ENCODE data around the gene ITPK1.

Gene ITPK1

DNA sequence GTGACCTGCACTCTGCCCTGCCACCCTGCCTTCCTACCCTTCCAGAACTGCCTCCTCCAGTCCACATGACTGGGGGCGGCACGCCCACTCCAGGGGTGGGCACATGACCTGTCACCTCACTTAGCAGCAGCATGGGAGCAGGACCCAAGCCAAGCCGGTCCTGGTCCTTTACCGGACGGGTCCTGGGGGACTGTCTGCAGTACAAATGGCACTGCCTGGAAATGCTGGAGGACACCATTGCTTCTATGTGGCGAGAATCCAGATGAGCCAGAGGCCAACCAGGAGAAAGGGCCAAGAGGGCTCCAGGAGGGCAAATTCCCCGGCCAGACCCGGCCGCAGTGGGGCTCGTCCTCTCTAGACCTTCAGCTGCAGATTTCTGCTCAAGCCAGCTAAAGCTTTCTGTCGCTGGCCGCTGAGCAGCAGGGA lies 33.1 kb downstream of the ITPK1 start:
- TF ChIP-seq, protein P1, sequence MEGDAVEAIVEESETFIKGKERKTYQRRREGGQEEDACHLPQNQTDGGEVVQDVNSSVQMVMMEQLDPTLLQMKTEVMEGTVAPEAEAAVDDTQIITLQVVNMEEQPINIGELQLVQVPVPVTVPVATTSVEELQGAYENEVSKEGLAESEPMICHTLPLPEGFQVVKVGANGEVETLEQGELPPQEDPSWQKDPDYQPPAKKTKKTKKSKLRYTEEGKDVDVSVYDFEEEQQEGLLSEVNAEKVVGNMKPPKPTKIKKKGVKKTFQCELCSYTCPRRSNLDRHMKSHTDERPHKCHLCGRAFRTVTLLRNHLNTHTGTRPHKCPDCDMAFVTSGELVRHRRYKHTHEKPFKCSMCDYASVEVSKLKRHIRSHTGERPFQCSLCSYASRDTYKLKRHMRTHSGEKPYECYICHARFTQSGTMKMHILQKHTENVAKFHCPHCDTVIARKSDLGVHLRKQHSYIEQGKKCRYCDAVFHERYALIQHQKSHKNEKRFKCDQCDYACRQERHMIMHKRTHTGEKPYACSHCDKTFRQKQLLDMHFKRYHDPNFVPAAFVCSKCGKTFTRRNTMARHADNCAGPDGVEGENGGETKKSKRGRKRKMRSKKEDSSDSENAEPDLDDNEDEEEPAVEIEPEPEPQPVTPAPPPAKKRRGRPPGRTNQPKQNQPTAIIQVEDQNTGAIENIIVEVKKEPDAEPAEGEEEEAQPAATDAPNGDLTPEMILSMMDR (IDR thresholded peaks at IDR 0.05; ENCODE audit: borderline replicate concordance, insufficient read depth, low read depth, low read length): no peak
- no peak overlapping the region for H3K4me3 ChIP-seq (ENCODE audit: low read depth, low read length)

DNA sequence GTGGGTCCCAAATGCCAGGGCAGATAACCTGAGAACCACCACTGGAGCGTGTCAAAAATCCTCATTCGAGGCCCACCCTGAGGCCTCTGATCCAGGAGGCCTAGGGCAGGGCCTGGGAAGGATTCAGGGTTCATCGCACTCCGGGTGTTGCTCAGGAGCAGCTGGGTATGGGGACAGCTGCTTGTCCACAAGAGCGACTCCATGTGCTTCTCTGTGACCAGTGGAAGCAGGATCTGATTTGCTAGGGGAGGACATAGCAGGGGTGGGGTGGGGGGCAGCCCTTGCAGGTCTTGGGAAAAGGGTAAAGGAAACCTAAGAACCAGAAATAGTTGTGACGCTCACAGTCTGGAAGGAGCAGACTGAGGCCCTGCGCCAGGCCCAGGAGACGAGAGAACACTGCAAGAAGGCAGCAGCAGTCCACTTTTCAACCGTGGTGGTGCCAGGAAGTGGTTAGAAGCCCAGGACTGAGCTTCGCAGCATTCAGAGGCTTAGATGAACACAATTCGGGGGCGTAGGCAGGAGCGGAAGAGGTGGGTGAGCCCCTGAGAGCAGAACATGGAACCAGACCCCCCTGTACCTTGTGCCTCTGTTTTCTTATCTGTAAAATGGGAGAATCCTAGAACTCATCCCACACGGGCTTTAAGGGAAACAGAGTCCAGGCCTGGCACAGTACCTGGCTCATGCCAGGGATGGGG lies 33.7 kb downstream of the ITPK1 start:
- TF ChIP-seq, protein P1 (IDR thresholded peaks at IDR 0.05; ENCODE audit: borderline replicate concordance, insufficient read depth, low read depth, low read length): no peak
- H3K4me3 ChIP-seq (ENCODE audit: low read depth, low read length): no peak overlapping the region

DNA sequence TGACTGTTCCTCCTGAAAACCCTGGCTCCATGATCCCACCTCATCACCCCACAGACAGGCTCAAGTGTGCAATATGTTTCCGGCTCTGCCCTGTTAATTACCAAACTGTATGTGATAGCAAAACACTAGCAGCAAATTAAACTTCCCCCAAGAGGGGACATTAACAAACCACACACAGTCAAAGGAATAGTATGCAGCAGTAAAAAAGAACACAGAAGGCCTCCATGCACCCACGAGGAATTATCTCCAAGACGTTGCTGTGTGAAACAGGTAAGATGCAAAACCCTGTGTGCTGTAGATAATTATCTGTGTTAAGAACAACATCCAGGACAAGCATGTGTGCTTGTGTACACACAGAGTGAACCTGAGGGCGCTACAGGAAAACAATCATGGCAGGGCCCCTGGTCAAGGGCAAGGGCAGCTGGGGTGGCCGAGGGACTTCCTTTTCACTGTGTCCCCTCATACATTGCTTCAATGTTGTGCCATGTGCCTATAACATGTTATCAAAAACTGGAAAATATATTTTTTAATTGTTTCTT lies 35.8 kb downstream of the ITPK1 start:
- H3K4me3 ChIP-seq (ENCODE audit: low read depth, low read length): no peak overlapping the region
- TF ChIP-seq, protein P1 (IDR thresholded peaks at IDR 0.05; ENCODE audit: borderline replicate concordance, insufficient read depth, low read depth, low read length): no peak

DNA sequence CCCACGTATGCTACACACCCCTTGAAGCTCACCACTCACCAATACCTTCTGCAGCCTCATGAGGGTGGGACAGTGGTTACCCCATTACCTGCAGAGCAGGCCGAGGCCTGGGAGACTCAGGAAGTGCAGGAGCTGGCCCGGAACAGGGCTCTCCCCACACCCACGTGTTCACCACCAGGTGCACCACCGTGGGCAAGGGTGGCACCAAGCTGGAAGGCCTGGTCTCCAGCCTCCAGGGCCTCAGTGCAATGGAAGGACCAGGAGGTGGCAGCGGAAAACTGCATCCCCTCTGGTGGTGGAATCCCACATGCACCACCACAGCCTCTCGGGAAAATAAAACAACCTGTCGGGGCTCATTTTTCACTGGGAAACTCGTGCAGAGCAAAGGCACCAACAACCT lies 36.4 kb downstream of the ITPK1 start:
- TF ChIP-seq, protein P1 (IDR thresholded peaks at IDR 0.05; ENCODE audit: borderline replicate concordance, insufficient read depth, low read depth, low read length): no peak

DNA sequence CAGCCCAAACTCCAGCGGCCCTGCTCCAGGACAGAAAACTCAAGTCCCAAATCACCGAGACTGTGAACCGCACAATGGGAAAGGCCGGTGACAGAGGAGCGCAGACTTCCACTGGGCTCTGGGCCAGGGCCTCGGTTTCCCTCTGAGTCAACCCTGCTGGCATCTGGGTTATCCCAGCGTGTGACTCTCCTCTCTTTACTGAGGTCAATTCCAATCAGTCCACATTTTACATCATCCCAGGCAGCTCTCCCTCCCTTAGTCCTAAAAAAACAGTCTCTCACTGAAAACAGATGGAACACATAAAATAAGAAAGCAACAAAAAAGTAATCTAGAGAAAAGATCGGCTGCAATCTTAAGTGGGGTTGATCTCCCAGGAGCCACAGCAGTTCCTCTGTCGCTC lies 36.9 kb downstream of the ITPK1 start:
- TF ChIP-seq, protein P1 (IDR thresholded peaks at IDR 0.05; ENCODE audit: borderline replicate concordance, insufficient read depth, low read depth, low read length): no peak
- no peak overlapping the region for H3K4me3 ChIP-seq (ENCODE audit: low read depth, low read length)

More for the DNA sequence above, 36.4 kb downstream of the ITPK1 start:
- no peak overlapping the region for H3K4me3 ChIP-seq (ENCODE audit: low read depth, low read length)

DNA sequence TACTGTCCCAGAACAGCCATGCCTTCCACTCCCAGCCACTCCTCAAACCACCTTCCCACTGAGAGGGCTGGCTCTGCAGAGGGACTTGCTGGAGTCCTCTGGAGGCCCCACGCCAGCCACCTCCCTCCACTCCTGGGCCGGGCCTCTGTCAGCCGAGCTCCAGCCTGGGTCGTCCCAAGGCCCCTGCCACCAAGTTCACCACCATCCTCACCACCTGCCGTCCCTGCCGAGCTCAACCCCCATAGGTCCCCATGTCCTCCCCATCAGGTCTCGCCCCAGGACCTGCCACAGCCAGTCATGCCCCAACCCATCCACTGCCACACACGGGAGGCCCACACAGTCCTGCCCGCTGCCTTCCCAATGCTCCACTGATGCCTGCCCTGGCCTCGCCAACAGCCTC lies 39.0 kb downstream of the ITPK1 start:
- H3K4me3 ChIP-seq (ENCODE audit: low read depth, low read length): no peak overlapping the region
- TF ChIP-seq, protein P1 (IDR thresholded peaks at IDR 0.05; ENCODE audit: borderline replicate concordance, insufficient read depth, low read depth, low read length): no peak

DNA sequence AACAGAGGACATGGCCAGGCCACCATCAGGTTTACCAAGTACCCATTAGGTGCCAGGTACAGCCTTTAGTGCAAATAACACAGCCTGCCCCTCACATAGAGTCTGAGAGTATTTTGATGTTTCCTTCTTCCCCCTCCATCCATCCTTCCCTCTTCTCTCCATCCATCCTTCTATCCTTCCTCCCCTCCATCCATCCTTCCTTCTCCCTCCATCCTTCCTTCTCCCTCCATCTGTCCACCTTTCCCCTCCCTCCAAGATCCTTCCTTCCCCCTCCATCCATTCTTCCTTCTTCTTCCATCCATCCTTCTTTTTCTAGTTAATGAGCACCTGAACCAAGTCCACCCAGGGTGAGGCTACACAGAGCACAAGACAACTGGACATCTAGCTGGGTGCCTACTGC lies 39.8 kb downstream of the ITPK1 start:
- TF ChIP-seq, protein P1 (IDR thresholded peaks at IDR 0.05; ENCODE audit: borderline replicate concordance, insufficient read depth, low read depth, low read length): no peak
- H3K4me3 ChIP-seq (ENCODE audit: low read depth, low read length): no peak overlapping the region

All from GM12875 (cell line).